Fibroblast of lung (primary cell): ENCODE results near the gene TMEM184A. TPM values are rescaled to one million over a fixed set of nuclear protein-coding genes. Genes with fewer than 3 reads are reported as not detected.

Experiments used
- DNase-seq, 2 donors: peaks; one replicate each; pipeline versions ENCODE4 v3.0.0 to v3.0.0-alpha.2; 2010; ENCODE audit warnings: low read depth in 2 of 2
- H2AFZ ChIP-seq: 2 replicates; pipeline ENCODE4 v1.5.1; 2012; ENCODE audit warnings: low read length, control low read depth, inconsistent platforms
- H3K27ac ChIP-seq: 2 replicates; pipeline ENCODE4 v1.5.1; 2011; ENCODE audit warnings: low read length, control low read depth; ENCODE audit not compliant: insufficient read depth
- H3K27me3 ChIP-seq: 2 replicates; pipeline ENCODE4 v1.5.1; 2011; ENCODE audit warnings: mild to moderate bottlenecking, low read length; ENCODE audit not compliant: control insufficient read depth, insufficient read depth
- H3K36me3 ChIP-seq: 2 replicates; pipeline ENCODE4 v1.5.1; 2011; ENCODE audit warnings: low read length; ENCODE audit not compliant: control insufficient read depth, insufficient read depth
- H3K4me1 ChIP-seq: 2 replicates; pipeline ENCODE4 v1.5.1; 2011; ENCODE audit warnings: low read length; ENCODE audit not compliant: control insufficient read depth, insufficient read depth; ENCODE audit errors: extremely low read depth
- H3K4me2 ChIP-seq: 2 replicates; pipeline ENCODE4 v1.5.1; 2011; ENCODE audit warnings: low read length, control low read depth; ENCODE audit not compliant: insufficient read depth; ENCODE audit errors: extremely low read depth
- H3K4me3 ChIP-seq, 4 experiments: fragments of 200-600 bp in 1 of 4; sonication (generic) in 1 of 4; replicated peaks in 1 of 4; 2 replicates each; pipeline ENCODE4 v1.5.1; 2011 to 2016; ENCODE audit warnings: low read length in 4 of 4, low read depth in 3 of 4, mild to moderate bottlenecking in 3 of 4, control low read depth in 2 of 4, inconsistent platforms in 1 of 4, mixed read lengths in 1 of 4; ENCODE audit not compliant: insufficient read depth in 1 of 4; ENCODE audit errors: control extremely low read depth in 1 of 4
- H3K79me2 ChIP-seq: 2 replicates; pipeline ENCODE4 v1.5.1; 2012; ENCODE audit warnings: mild to moderate bottlenecking, low read length, inconsistent platforms; ENCODE audit not compliant: control insufficient read depth, insufficient read depth
- H3K9ac ChIP-seq: 2 replicates; pipeline ENCODE4 v1.5.1; 2011; ENCODE audit warnings: mild to moderate bottlenecking, low read length, control low read depth; ENCODE audit not compliant: insufficient read depth
- H3K9me3 ChIP-seq: 2 replicates; pipeline ENCODE4 v1.5.1; 2012; ENCODE audit warnings: low read depth, low read length; ENCODE audit not compliant: control insufficient read depth, insufficient read depth
- H4K20me1 ChIP-seq: 2 replicates; pipeline ENCODE4 v1.5.1; 2011; ENCODE audit warnings: low read length; ENCODE audit not compliant: control insufficient read depth, insufficient read depth; ENCODE audit errors: extremely low read depth
- CTCF ChIP-seq, 2 donors: IDR thresholded peaks in 1 of 2; conservative IDR thresholded peaks in 1 of 2; 1 replicate in 1 of 2; 2 replicates in 1 of 2; pipeline ENCODE4 v1.5.1; 2011 to 2012; ENCODE audit warnings: low read length in 2 of 2, control low read depth in 1 of 2, inconsistent platforms in 1 of 2, low read depth in 1 of 2, mild to moderate bottlenecking in 1 of 2
- EZH2 ChIP-seq: IDR thresholded peaks from 2 replicates; pipeline ENCODE4 v1.5.1; 2012; ENCODE audit warnings: low read length, control low read depth, mild to moderate bottlenecking; ENCODE audit errors: missing control alignments
- polyA plus RNA-seq, 2 donors: library from polyadenylated mRNA; depleted of rRNA in 1 of 2; stranded (reverse) in 1 of 2; unstranded in 1 of 2; fragments of >200 nt; gene quantifications; 2 replicates each; pipeline ENCODE4 v1.2.1, GENCODE V29; 2011 to 2012; ENCODE audit warnings: missing spikeins in 1 of 2
- total RNA-seq: library from RNA; depleted of rRNA; stranded (reverse); fragments of >200 nt; gene quantifications from 2 replicates; pipeline ENCODE4 v1.2.1, GENCODE V29; 2014

The TMEM184A gene
- total and polyA plus RNA-seq, 2 donors (not counting 1 experiment from before 2014, with no cell fraction given) = under 0.01 to 0.05 TPM

GRCh38 chr7:1544896-1545416, 11.0 kb downstream of the TMEM184A start:
- Histone ChIP-seq H3K4me1 (no peaks in the 10 kb centered on the region), H4K20me1 (no peaks in the 10 kb centered on the region), H3K27me3 (no peaks in the 10 kb centered on the region), H3K9me3 (no peaks in the 10 kb centered on the region), H3K9ac (no peak overlapping the region), H3K27ac (no peak overlapping the region), H3K36me3 (peaks cover 11% of the 10 kb centered on the region), H2AFZ (no peak overlapping the region), H3K4me3 (no peak overlapping the region), H3K4me2 (no peak overlapping the region), H3K79me2 (peaks cover under 1% of the 10 kb centered on the region)
- DNase-seq = no peak
- no peak for TF ChIP-seq CTCF (conservative IDR thresholded peaks at IDR 0.05 in 1 of 2, IDR thresholded peaks at IDR 0.05 in 1 of 2; ENCODE audit: low read depth in 1 of 2, low read length in 2 of 2)
- no peak for TF ChIP-seq EZH2

- Histone ChIP-seq H3K4me3 (no peak overlapping the region), H3K27ac (no peak overlapping the region), H3K4me2 (no peak overlapping the region), H4K20me1 (no peaks in the 10 kb centered on the region), H3K79me2 (peaks cover 7% of the 10 kb centered on the region), H3K27me3 (no peaks in the 10 kb centered on the region), H3K4me1 (no peaks in the 10 kb centered on the region), H3K36me3 (peaks cover 18% of the 10 kb centered on the region), H2AFZ (no peak overlapping the region), H3K9ac (no peak overlapping the region), H3K9me3 (no peaks in the 10 kb centered on the region)
- no peak for DNase-seq
- TF ChIP-seq EZH2 (no peak), CTCF (conservative IDR thresholded peaks at IDR 0.05 in 1 of 2, IDR thresholded peaks at IDR 0.05 in 1 of 2; ENCODE audit: low read depth in 1 of 2, low read length in 2 of 2) (no peak)
Observed at GRCh38 chr7:1544178-1544895, 11.7 kb downstream of the TMEM184A start.

GRCh38 chr7:1543826-1544177, 12.2 kb downstream of the TMEM184A start:
- Histone ChIP-seq H3K79me2 (peaks cover 12% of the 10 kb centered on the region), H2AFZ (no peak overlapping the region), H3K27ac (no peak overlapping the region), H3K27me3 (no peaks in the 10 kb centered on the region), H3K9ac (no peak overlapping the region), H4K20me1 (no peaks in the 10 kb centered on the region), H3K36me3 (peaks cover 21% of the 10 kb centered on the region), H3K4me2 (no peak overlapping the region), H3K4me1 (peaks cover 2% of the 10 kb centered on the region), H3K9me3 (no peaks in the 10 kb centered on the region), H3K4me3 (no peak overlapping the region)
- TF ChIP-seq CTCF (conservative IDR thresholded peaks at IDR 0.05 in 1 of 2, IDR thresholded peaks at IDR 0.05 in 1 of 2; ENCODE audit: low read depth in 1 of 2, low read length in 2 of 2) = no peak
- no peak for TF ChIP-seq EZH2
- no peak for DNase-seq
